Tibial nerve (tissue), 4 donors: ENCODE measurements around the gene LYRM7. TPM values are rescaled to one million over a fixed set of nuclear protein-coding genes. Genes with fewer than 3 reads are reported as not detected.
"Not testable (repeated sequence)": the region's sequence is repeated elsewhere in the genome, so short reads cannot be mapped to it uniquely, and the experiment has no call there.

Source experiments
- DNase-seq, 2 donors: peaks; one replicate each; pipeline ENCODE4 v3.0.0-alpha.2; 2019; ENCODE audit warnings: low spot score in 2 of 2
- H3K27ac ChIP-seq, 4 donors: fragments of 200-600 bp; sonication (generic) in 3 of 4; one replicate each; pipeline ENCODE4 v1.5.1; 2017 to 2019; ENCODE audit warnings: mild to moderate bottlenecking in 1 of 4
- H3K27me3 ChIP-seq, 2 donors: fragments of 200-600 bp; sonication (generic) in 1 of 2; one replicate each; pipeline versions ENCODE4 v1.5.1 to v1.6.0; 2017 to 2019
- H3K36me3 ChIP-seq, 3 donors: fragments of 200-600 bp; sonication (generic); one replicate each; pipeline ENCODE4 v1.5.1; 2018 to 2019
- H3K4me1 ChIP-seq, 4 donors: fragments of 200-600 bp; sonication (generic) in 3 of 4; one replicate each; pipeline ENCODE4 v1.5.1; 2017 to 2019
- H3K4me3 ChIP-seq, 4 donors: fragments of 200-600 bp; sonication (generic) in 3 of 4; one replicate each; pipeline ENCODE4 v1.5.1; 2017 to 2019; ENCODE audit warnings: mild to moderate bottlenecking in 1 of 4, moderate library complexity in 1 of 4
- H3K9me3 ChIP-seq, 4 donors: fragments of 200-600 bp; sonication (generic) in 3 of 4; one replicate each; pipeline ENCODE4 v1.5.1; 2017 to 2019
- EP300 ChIP-seq, 2 donors: sonication (generic); formaldehyde crosslinking; IDR thresholded peaks; one replicate each; pipeline ENCODE4 v1.6.1; 2017; ENCODE audit warnings: antibody characterized with exemption in 2 of 2, mild to moderate bottlenecking in 1 of 2
- POLR2A ChIP-seq, 2 donors: fragments of 450-650 bp; IDR thresholded peaks; one replicate each; pipeline ENCODE4 v1.6.1; 2017; ENCODE audit warnings: antibody characterized with exemption in 2 of 2, mild to moderate bottlenecking in 2 of 2, moderate library complexity in 2 of 2
- WGBS, 2 donors: methylation state at CpG; one replicate each; pipeline ENCODE4 v1.1.5; 2018; 5-methylcytosine and 5-hydroxymethylcytosine counted together
- total RNA-seq, 4 donors: library from RNA; depleted of rRNA; stranded (reverse); fragments of >200 nt; gene quantifications; one replicate each; pipeline ENCODE4 v1.1.0, GENCODE V29; 2016
- TF ChIP-seq, protein P1 (sequence below), 5 experiments: fragments of 200-600 bp in 3 of 5; fragments of 450-650 bp in 2 of 5; sonication (generic) in 3 of 5; IDR thresholded peaks; one replicate each; pipeline ENCODE4 v1.5.1; 2016 to 2019; ENCODE audit warnings: antibody characterized with exemption in 5 of 5, mild to moderate bottlenecking in 3 of 5, moderate library complexity in 2 of 5

LYRM7 gene
- total RNA-seq: 10 to 100 TPM in 1 of 4 donors, 1 to 10 TPM in 3; 6.3 to 10.1 (median 8.3) TPM

- H3K9me3 ChIP-seq: no peaks in the 10 kb centered on the region
- TF ChIP-seq, protein P1, sequence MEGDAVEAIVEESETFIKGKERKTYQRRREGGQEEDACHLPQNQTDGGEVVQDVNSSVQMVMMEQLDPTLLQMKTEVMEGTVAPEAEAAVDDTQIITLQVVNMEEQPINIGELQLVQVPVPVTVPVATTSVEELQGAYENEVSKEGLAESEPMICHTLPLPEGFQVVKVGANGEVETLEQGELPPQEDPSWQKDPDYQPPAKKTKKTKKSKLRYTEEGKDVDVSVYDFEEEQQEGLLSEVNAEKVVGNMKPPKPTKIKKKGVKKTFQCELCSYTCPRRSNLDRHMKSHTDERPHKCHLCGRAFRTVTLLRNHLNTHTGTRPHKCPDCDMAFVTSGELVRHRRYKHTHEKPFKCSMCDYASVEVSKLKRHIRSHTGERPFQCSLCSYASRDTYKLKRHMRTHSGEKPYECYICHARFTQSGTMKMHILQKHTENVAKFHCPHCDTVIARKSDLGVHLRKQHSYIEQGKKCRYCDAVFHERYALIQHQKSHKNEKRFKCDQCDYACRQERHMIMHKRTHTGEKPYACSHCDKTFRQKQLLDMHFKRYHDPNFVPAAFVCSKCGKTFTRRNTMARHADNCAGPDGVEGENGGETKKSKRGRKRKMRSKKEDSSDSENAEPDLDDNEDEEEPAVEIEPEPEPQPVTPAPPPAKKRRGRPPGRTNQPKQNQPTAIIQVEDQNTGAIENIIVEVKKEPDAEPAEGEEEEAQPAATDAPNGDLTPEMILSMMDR (IDR thresholded peaks at IDR 0.05): peak in 2 of 5 experiments; percentile 5 to 37
- peak; percentile 47 to 86 for TF ChIP-seq EP300 (IDR thresholded peaks at IDR 0.05)
- peak; percentile 41 to 82 for TF ChIP-seq POLR2A (IDR thresholded peaks at IDR 0.05)
- H3K4me3 ChIP-seq: peak within 1 kb of the TSS; percentile 35 to 69 (median 52)
- peaks cover 0 to 5% (median 0%) of the 10 kb centered on the region in 3 donors for H3K36me3 ChIP-seq
- H3K27ac ChIP-seq: peak within 1 kb of the TSS; percentile 56 to 91 (median 83)
- no peaks in the 10 kb centered on the region for H3K27me3 ChIP-seq
- WGBS, 2 donors: 0% methylated on average over 37 to 42 of the region's 42 CpGs
- peak; percentile 89 to 95 for DNase-seq
- peaks cover 0 to 24% (median 12%) of the 10 kb centered on the region in 4 donors for H3K4me1 ChIP-seq
Measured at GRCh38 chr5:131170540-131171275, at the start of gene LYRM7. LYRM7 (plus strand) TSS chr5:131170944; CDS start chr5:131171021, 77 bp downstream.

DNA sequence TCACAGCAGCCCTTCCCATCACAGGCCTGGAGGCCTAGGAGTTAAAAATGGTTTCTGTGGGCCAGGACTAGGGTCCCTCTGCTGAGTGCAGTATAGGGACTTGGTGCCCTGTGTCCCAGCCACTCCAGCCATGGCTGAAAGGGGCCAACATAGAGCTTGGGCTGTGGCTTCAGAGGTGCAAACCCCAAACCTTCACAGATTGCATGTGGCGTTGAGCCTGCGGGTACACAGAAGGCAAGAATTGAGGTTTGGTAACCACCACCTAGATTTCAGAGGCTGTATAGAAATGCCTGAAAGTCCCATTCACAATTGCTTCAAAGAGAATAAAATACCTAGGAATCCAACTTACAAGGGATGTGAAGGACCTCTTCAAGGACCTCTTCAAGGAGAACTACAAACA, 43.5 kb upstream of the LYRM7 start:
- DNase-seq, H3K4me1 ChIP-seq, H3K36me3 ChIP-seq, H3K27me3 ChIP-seq, H3K4me3 ChIP-seq, H3K27ac ChIP-seq: not testable (repeated sequence)
- WGBS, 2 donors: 90 to 100% methylated on average over 2 of the region's 2 CpGs
- H3K9me3 ChIP-seq: peaks cover 0 to 38% (median 0%) of the 10 kb centered on the region in 4 donors

DNA sequence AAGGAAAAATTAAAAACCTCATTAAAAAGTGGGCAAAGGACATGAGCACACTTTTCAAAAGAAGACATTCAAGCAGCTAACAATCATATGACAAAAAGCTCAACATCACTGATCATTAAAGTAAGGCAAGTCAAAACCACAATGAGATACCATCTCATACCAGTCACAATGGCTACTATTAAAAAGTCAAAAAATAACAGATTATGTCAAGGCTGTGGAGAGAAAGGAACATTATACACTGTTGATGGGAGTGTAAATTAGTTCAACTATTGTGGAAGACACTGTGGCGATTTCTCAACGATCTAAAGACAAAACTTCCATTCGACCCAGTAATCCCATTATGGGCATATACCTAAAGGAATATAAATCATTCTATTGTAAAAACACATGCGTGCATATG, 41.4 kb upstream of the LYRM7 start:
- Histone ChIP-seq H3K27ac (no peak overlapping the region), H3K4me3 (no peak overlapping the region), H3K36me3 (no peaks in the 10 kb centered on the region), H3K27me3 (no peaks in the 10 kb centered on the region), H3K4me1 (no peaks in the 10 kb centered on the region), H3K9me3 (peaks cover 0 to 26% (median 0%) of the 10 kb centered on the region in 4 donors)
- TF ChIP-seq EP300 (IDR thresholded peaks at IDR 0.05) (no peak), POLR2A (IDR thresholded peaks at IDR 0.05) (no peak)
- TF ChIP-seq, protein P1 (IDR thresholded peaks at IDR 0.05): no peak
- WGBS, 2 donors: 86 to 91% methylated on average over 4 of the region's 4 CpGs
- DNase-seq: no peak

GRCh38 chr5:131133091-131133490, 37.7 kb upstream of the LYRM7 start:
- 93 to 98% methylated on average over 2 of the region's 2 CpGs for WGBS, 2 donors
- not testable (repeated sequence) for H3K4me3 ChIP-seq, H3K36me3 ChIP-seq, H3K27ac ChIP-seq, H3K9me3 ChIP-seq, H3K4me1 ChIP-seq, H3K27me3 ChIP-seq, DNase-seq

- 77 to 79% methylated on average over 4 to 5 of the region's 5 CpGs for WGBS, 2 donors
- H3K27me3 ChIP-seq, H3K27ac ChIP-seq, DNase-seq, H3K4me3 ChIP-seq, H3K4me1 ChIP-seq, H3K36me3 ChIP-seq: not testable (repeated sequence)
- peaks cover 0 to 11% (median 3%) of the 10 kb centered on the region in 4 donors for H3K9me3 ChIP-seq
Measured at GRCh38 chr5:131138406-131138805, 32.3 kb upstream of the LYRM7 start.

- 95 to 100% methylated on average over 2 of the region's 2 CpGs for WGBS, 2 donors
- Histone ChIP-seq H3K27ac (no peak overlapping the region), H3K27me3 (no peaks in the 10 kb centered on the region), H3K4me1 (no peaks in the 10 kb centered on the region), H3K36me3 (no peaks in the 10 kb centered on the region), H3K9me3 (peaks cover 0 to 7% (median 3%) of the 10 kb centered on the region in 4 donors), H3K4me3 (no peak overlapping the region)
- no peak for TF ChIP-seq POLR2A (IDR thresholded peaks at IDR 0.05)
- TF ChIP-seq, protein P1 (IDR thresholded peaks at IDR 0.05): no peak
- TF ChIP-seq EP300 (IDR thresholded peaks at IDR 0.05): no peak
- no peak for DNase-seq
Measured at GRCh38 chr5:131139321-131139720, 31.4 kb upstream of the LYRM7 start.
